MM.1S (cell line): ENCODE measurements around the gene CBFA2T2.

Experiments
- CTCF ChIP-seq: fragments of 300-600 bp; sonication (generic); IDR thresholded peaks from 2 replicates; pipeline ENCODE4 v1.5.1; 2016; ENCODE audit warnings: antibody characterized with exemption, low read length, mixed read lengths
- EZH2phosphoT487 ChIP-seq: fragments of 300-600 bp; sonication (generic); IDR thresholded peaks from 2 replicates; pipeline ENCODE4 v1.6.1; 2018; ENCODE audit warnings: antibody characterized with exemption, low read length

- TF ChIP-seq CTCF (no peak), EZH2phosphoT487 (no peak)
Observed at GRCh38 chr20:33676121-33676520, 186.2 kb downstream of the CBFA2T2 start.
